Activated CD8-positive, alpha-beta memory T cell treated with anti-CD3 and anti-CD28 coated beads for 1 hour (primary cell): ENCODE measurements around the gene DIRAS3.
"Not testable (repeated sequence)": the region's sequence is repeated elsewhere in the genome, so short reads cannot be mapped to it uniquely, and the experiment has no call there.

ENCODE experiments used
- DNase-seq, 2 donors: peaks; one replicate each; pipeline ENCODE4 v3.0.0-alpha.2; 2020; ENCODE audit warnings: low read depth in 1 of 2; ENCODE audit errors: extremely low read depth in 1 of 2

DIRAS3 gene, protein sequence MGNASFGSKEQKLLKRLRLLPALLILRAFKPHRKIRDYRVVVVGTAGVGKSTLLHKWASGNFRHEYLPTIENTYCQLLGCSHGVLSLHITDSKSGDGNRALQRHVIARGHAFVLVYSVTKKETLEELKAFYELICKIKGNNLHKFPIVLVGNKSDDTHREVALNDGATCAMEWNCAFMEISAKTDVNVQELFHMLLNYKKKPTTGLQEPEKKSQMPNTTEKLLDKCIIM

GRCh38 chr1:68049941-68050878, at the start of gene DIRAS3:
TSS of gene DIRAS3 (minus strand) at chr1:68050627. CDS start at chr1:68047297, 3,330 bp downstream.
- DNase-seq = no peak

DNA sequence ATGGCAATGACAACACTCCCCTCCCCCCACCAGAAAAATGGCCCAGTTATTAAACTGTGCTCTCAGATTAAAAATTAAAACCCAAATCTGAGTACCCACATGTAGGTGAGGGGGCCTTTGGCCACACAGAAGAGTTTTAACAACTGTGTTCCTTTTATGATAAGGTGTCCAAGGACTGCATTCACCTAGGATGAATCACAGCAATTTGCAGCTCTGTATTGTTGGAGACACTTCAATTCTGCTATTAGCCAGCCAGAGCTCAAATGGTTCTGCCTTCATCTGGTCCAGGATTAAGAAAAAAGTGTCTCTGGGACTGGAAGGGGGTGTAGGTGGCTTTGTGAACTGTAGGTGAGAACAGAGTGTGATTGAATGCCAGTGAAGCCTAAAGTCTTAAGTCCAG, 43.3 kb upstream of the DIRAS3 start:
- DNase-seq = no peak

DNA sequence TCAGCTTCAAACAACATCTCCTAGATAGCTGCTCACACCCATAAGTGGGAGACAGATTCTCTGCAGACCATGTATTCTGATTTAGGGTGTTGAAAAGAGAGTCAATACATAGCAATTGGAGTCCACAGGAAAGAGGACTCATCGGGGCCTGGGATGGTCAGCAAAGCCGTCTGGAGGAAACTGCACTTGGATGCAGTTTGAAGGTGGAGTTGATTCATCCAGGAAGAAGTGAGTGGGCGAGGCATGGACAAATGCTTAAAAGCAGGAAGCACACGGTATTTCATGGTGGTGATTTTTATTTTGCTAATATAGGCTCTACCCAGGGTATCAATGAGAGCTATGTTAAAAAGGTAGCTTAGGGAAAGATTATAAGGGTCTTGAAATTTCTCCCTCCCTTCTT, 36.8 kb upstream of the DIRAS3 start:
- no peak for DNase-seq

DNA sequence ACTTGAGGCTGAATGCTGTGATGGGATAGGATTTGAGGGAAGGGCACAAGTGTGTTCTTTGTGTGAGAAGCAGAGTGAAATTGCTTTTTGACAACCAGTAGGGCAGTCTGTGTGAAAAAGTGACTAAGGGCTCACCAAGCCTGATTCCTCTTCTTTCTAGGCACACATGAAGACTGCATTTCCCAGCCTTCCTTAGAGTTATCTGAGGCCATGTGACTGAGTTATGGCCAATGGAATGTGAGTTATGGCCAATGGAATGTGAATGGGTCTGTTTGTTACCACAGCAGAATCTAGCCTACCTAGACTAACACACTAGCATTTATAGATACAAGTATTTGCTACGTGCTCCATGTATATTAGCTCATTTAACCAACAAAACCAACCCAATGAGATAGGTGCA, 35.3 kb upstream of the DIRAS3 start:
- DNase-seq = no peak

DNA sequence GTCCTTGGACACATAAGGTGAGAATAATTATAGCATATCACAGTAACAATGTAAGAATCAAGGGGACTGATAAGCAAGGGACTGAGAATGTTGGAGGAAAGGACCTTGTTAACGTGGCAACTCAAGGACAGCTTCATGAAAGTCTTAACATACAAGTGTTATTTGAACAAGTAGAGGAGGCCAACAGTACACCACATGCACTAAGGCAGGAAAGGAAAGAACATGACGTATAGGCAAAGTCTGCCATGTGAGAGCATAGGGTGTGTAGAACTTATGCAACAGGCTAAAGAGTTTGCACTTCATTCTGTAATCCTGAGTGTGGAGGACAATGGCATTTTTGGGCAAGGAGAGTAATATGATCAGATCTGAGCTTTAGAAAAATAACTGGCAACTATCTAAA, 33.3 kb upstream of the DIRAS3 start:
- no peak for DNase-seq

GRCh38 chr1:68081775-68082283, 31.4 kb upstream of the DIRAS3 start:
- no peak for DNase-seq

DNA sequence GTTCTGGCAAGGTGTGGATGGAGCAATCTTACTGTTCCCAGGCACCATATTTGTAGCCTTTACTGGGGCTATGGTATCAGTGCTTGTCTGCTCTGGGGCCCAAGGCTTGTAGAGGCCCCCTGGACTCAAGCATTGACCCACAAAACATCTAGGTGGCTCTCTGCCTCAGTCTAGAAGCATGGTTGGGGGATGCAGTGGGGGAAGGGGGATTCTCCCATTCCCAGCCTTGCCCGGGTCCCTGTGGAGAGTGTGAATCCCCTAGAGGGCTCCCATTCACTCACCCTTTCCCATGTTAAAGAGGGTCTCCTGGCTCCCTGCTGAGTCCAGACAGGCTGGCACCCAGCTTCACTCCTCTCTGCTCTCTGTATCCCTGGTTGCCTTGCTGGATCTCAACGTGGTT, 28.2 kb upstream of the DIRAS3 start:
- DNase-seq = no peak

GRCh38 chr1:68074472-68074871, 24.0 kb upstream of the DIRAS3 start:
- DNase-seq = no peak

GRCh38 chr1:68065766-68066165, 15.3 kb upstream of the DIRAS3 start:
- no peak for DNase-seq

GRCh38 chr1:68058053-68058452, 7.6 kb upstream of the DIRAS3 start:
- not testable (repeated sequence) for DNase-seq

- DNase-seq = no peak
Measured at GRCh38 chr1:68057564-68057963, 7.1 kb upstream of the DIRAS3 start.

DNA sequence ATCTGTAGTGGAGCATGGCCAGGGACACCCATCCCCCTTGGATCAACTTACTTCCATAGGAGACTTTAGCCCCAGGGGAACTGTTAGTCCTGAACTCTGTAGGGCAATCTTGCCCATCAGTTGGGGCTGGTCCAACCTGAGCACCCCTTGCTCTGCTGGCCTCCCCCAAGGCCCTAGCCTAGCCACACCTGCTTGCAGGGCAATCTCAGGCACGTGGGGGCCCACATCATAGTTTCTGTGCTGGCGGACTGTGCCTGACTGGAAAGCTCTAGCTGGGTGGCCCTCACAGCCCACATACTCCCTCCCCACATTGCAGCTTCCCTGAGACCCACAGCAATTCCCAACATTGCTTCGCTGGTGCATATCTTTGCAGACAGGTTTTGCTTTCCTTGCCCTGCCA, 6.6 kb upstream of the DIRAS3 start:
- no peak for DNase-seq

- DNase-seq = no peak
Measured at GRCh38 chr1:68051475-68051874, 1.0 kb upstream of the DIRAS3 start.

DNA sequence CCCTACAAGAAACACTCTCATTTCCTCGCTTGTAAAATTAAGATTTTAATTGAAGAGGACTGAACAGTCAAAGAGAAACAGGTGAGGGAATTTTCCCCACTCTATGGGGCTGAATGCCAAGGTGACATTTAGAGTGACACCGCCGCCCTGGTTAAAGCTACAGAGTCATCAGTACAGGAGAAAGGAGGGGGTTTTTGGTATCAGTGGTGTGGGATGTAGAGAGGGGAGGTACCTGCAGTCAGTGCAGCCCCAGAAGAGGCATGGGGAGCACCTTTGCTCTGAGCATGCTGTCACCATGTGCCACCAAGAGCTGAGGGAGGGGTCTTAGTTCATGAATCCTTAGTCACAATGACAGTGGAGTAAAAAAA, 2.8 kb downstream of the DIRAS3 start:
- DNase-seq = no peak

GRCh38 chr1:68046885-68047658, 3.4 kb downstream of the DIRAS3 start:
- no peak for DNase-seq

DNA sequence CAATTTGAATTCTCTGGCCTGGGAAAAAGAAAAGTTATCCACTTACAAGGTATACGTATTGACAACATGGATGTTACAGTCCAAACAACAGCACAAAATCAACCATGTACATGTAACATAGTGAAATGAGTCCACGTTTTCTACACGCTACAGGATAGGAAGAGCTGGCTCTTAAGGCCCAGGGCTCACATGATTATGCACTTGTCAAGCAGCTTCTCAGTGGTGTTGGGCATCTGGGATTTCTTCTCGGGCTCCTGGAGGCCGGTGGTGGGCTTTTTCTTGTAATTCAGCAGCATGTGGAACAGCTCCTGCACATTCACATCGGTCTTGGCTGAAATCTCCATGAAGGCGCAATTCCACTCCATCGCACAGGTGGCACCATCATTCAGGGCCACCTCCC, 4.0 kb downstream of the DIRAS3 start:
- no peak for DNase-seq

- DNase-seq = no peak
Measured at GRCh38 chr1:68045511-68046180, 4.8 kb downstream of the DIRAS3 start.

- DNase-seq = no peak
Measured at GRCh38 chr1:68043443-68044090, 6.9 kb downstream of the DIRAS3 start.

DNA sequence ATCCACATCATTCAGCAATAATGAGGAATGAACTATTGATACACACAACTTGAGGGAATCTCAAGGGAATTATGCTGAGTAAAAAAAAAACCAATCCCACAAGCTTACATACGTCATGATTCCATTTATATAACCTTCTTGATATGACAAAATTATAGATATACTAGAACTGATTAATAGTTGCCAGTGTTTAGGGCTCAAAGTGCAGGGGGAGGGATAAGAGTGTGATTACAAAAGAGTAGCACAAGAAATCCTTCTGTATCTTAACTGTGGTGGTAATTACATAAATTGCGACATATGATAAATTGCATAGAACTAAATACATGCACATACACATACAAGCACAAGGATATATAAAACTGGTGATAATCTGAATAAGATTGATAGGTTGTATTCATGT, 13.5 kb downstream of the DIRAS3 start:
- no peak for DNase-seq

GRCh38 chr1:68029444-68029843, 21.0 kb downstream of the DIRAS3 start:
- no peak for DNase-seq
